GM23248 (cell line): ENCODE data around the gene SUPT5H. TPM values are rescaled to one million over a fixed set of nuclear protein-coding genes. Genes with fewer than 3 reads are reported as not detected.

Source experiments
- DNase-seq: peaks from one replicate; pipeline ENCODE4 v3.0.0-alpha.2; 2015
- H2AFZ ChIP-seq: fragments of 200-600 bp; sonication (generic); 2 replicates; pipeline ENCODE4 v1.6.1; 2016; ENCODE audit warnings: antibody characterized with exemption
- H3F3A ChIP-seq: fragments of 200-600 bp; sonication (generic); 2 replicates; pipeline ENCODE4 v1.6.1; 2016; ENCODE audit warnings: mild to moderate bottlenecking, antibody characterized with exemption, mixed run types; ENCODE audit not compliant: insufficient read depth
- H3K27ac ChIP-seq: fragments of 200-600 bp; sonication (generic); 2 replicates; pipeline ENCODE4 v1.5.1; 2016; ENCODE audit warnings: mild to moderate bottlenecking
- H3K27me3 ChIP-seq: fragments of 200-600 bp; sonication (generic); replicated peaks from 2 replicates; pipeline ENCODE4 v1.6.1; 2016; ENCODE audit warnings: mild to moderate bottlenecking; ENCODE audit not compliant: insufficient read depth
- H3K36me3 ChIP-seq: fragments of 200-600 bp; sonication (generic); 2 replicates; pipeline ENCODE4 v1.6.1; 2016; ENCODE audit warnings: low read depth, mild to moderate bottlenecking
- H3K4me1 ChIP-seq: fragments of 200-600 bp; sonication (generic); 2 replicates; pipeline ENCODE4 v1.6.1; 2016; ENCODE audit warnings: mild to moderate bottlenecking; ENCODE audit not compliant: insufficient read depth
- H3K4me2 ChIP-seq: fragments of 200-600 bp; sonication (generic); one replicate; pipeline ENCODE4 v1.6.1; 2016; ENCODE audit warnings: mild to moderate bottlenecking; ENCODE audit not compliant: unreplicated experiment
- H3K4me3 ChIP-seq: fragments of 200-600 bp; sonication (generic); 2 replicates; pipeline ENCODE4 v1.5.1; 2016; ENCODE audit warnings: mild to moderate bottlenecking
- H3K79me2 ChIP-seq: fragments of 200-600 bp; sonication (generic); 2 replicates; pipeline ENCODE4 v1.6.1; 2016; ENCODE audit warnings: mild to moderate bottlenecking; ENCODE audit not compliant: insufficient read depth
- H3K9ac ChIP-seq: fragments of 200-600 bp; sonication (generic); 2 replicates; pipeline ENCODE4 v1.6.1; 2016; ENCODE audit warnings: mild to moderate bottlenecking
- H3K9me2 ChIP-seq: fragments of 200-600 bp; sonication (generic); 2 replicates; pipeline ENCODE4 v1.6.1; 2016; ENCODE audit warnings: mixed run types, mild to moderate bottlenecking, moderate library complexity; ENCODE audit not compliant: insufficient read depth
- H3K9me3 ChIP-seq: fragments of 200-600 bp; sonication (generic); one replicate; pipeline ENCODE4 v1.6.1; 2017; ENCODE audit warnings: low read depth
- H4K20me1 ChIP-seq: fragments of 200-600 bp; sonication (generic); 2 replicates; pipeline ENCODE4 v1.6.0; 2016; ENCODE audit not compliant: insufficient read depth
- EZH2 ChIP-seq: fragments of 200-600 bp; sonication (generic); IDR thresholded peaks from 2 replicates; pipeline ENCODE4 v1.6.1; 2018; ENCODE audit warnings: antibody characterized with exemption, mild to moderate bottlenecking; ENCODE audit not compliant: insufficient read depth, poor library complexity, severe bottlenecking
- EZH2phosphoT487 ChIP-seq: fragments of 200-600 bp; sonication (generic); IDR thresholded peaks from 2 replicates; pipeline ENCODE4 v1.6.1; 2018; ENCODE audit warnings: antibody characterized with exemption, moderate library complexity, mild to moderate bottlenecking, low read depth; ENCODE audit not compliant: insufficient read depth
- WGBS, 2 experiments: methylation state at CpG; one replicate each; pipeline ENCODE4 v1.1.6; 2015 to 2017; ENCODE audit warnings: low lambda C conversion rate in 2 of 2, low coverage in 1 of 2; ENCODE audit errors: missing lambda C conversion rate in 2 of 2; 5-methylcytosine and 5-hydroxymethylcytosine counted together
- in situ Hi-C: fragments of 300-500 bp; cut with MboI; formaldehyde crosslinking; loops from 2 replicates; pipeline ENCODE4 v1.15.0; 2020
- polyA plus RNA-seq: library from polyadenylated mRNA; unstranded; fragments of >200 nt; fragmentation: Nextera tagmentation; extraction: Ambion mirVana; gene quantifications from 2 replicates; pipeline ENCODE4 v1.2.1, GENCODE V29; 2016
- total RNA-seq: library from RNA; depleted of rRNA; stranded (reverse); fragments of >200 nt; shearing (Covaris generic); gene quantifications from 2 replicates; pipeline ENCODE4 v1.2.3, GENCODE V29; 2014

SUPT5H gene
- total and polyA plus RNA-seq, 2 experiments from 2014 or later, result 76.5 to 125 TPM

- in situ Hi-C loops, result no loop called here
- H3K36me3 ChIP-seq, result peaks cover 6% of the 10 kb centered on the region; the same call in 1 of the 2 replicates
- WGBS, 2 experiments, result 94 to 97% methylated on average over 26 to 30 of the region's 30 CpGs
These were observed 27.8 kb upstream of the SUPT5H start for GRCh38 chr19:39417463-39418181.

GRCh38 chr19:39419003-39419402 lies 26.4 kb upstream of the SUPT5H start:
- TF ChIP-seq EZH2phosphoT487 (no peak), EZH2 (no peak)
- no peak overlapping the region for H2AFZ ChIP-seq
- H3K9me3 ChIP-seq, result no peaks in the 10 kb centered on the region
- H3K9ac ChIP-seq, result no peak overlapping the region
- WGBS, 2 experiments, result 84 to 87% methylated on average over 9 of the region's 9 CpGs
- H4K20me1 ChIP-seq, result no peaks in the 10 kb centered on the region
- H3K4me1 ChIP-seq, result no peaks in the 10 kb centered on the region
- no peaks in the 10 kb centered on the region for H3K9me2 ChIP-seq
- no peaks in the 10 kb centered on the region for H3F3A ChIP-seq
- H3K36me3 ChIP-seq, result peaks cover 6% of the 10 kb centered on the region; the same call in 1 of the 2 replicates
- H3K4me2 ChIP-seq, result no peak overlapping the region
- H3K27ac ChIP-seq, result no peak overlapping the region
- H3K27me3 ChIP-seq, result no peaks in the 10 kb centered on the region
- in situ Hi-C loops, result no loop called here
- DNase-seq, result no peak
- no peak overlapping the region for H3K4me3 ChIP-seq
- H3K79me2 ChIP-seq, result peaks cover 22% of the 10 kb centered on the region

More at GRCh38 chr19:39417463-39418181, 27.8 kb upstream of the SUPT5H start:
- no peak for DNase-seq
- Histone ChIP-seq H3K4me1 (no peaks in the 10 kb centered on the region), H3K27ac (no peak overlapping the region), H3K9ac (no peak overlapping the region), H2AFZ (no peak overlapping the region), H3K4me3 (no peak overlapping the region), H3K4me2 (no peak overlapping the region), H3F3A (no peaks in the 10 kb centered on the region), H3K79me2 (peaks cover 34% of the 10 kb centered on the region), H3K27me3 (no peaks in the 10 kb centered on the region), H3K9me3 (no peaks in the 10 kb centered on the region), H4K20me1 (no peaks in the 10 kb centered on the region), H3K9me2 (no peaks in the 10 kb centered on the region)
- TF ChIP-seq EZH2phosphoT487 (no peak), EZH2 (no peak)

- Histone ChIP-seq H3K4me1 (no peaks in the 10 kb centered on the region), H3K9ac (no peak overlapping the region), H3K36me3 (peaks cover 6% of the 10 kb centered on the region; the same call in 1 of the 2 replicates), H3K27me3 (no peaks in the 10 kb centered on the region), H3K27ac (no peak overlapping the region), H3K9me2 (no peaks in the 10 kb centered on the region), H3K79me2 (peaks cover 5% of the 10 kb centered on the region), H2AFZ (no peak overlapping the region), H3F3A (peaks cover 6% of the 10 kb centered on the region; the same call in 1 of the 2 replicates), H4K20me1 (no peaks in the 10 kb centered on the region), H3K4me3 (no peak overlapping the region), H3K4me2 (no peak overlapping the region), H3K9me3 (no peaks in the 10 kb centered on the region)
- TF ChIP-seq EZH2phosphoT487 (no peak), EZH2 (no peak)
- in situ Hi-C loops, result no loop called here
- WGBS, 2 experiments, result 94 to 98% methylated on average over 9 to 15 of the region's 15 CpGs
- DNase-seq, result no peak
These were observed 24.6 kb upstream of the SUPT5H start for GRCh38 chr19:39420769-39421168.

- no peaks in the 10 kb centered on the region for H3K9me3 ChIP-seq
- H3K27ac ChIP-seq, result no peak overlapping the region
- H4K20me1 ChIP-seq, result no peaks in the 10 kb centered on the region
- no peak overlapping the region for H3K4me2 ChIP-seq
- H3K9ac ChIP-seq, result no peak overlapping the region
- no peaks in the 10 kb centered on the region for H3K27me3 ChIP-seq
- peaks cover 16% of the 10 kb centered on the region; the same call in 1 of the 2 replicates for H3F3A ChIP-seq
- H3K36me3 ChIP-seq, result peaks cover 6% of the 10 kb centered on the region; the same call in 1 of the 2 replicates
- TF ChIP-seq EZH2 (no peak), EZH2phosphoT487 (no peak)
- no peak overlapping the region for H2AFZ ChIP-seq
- no peaks in the 10 kb centered on the region; the same call in 1 of the 2 replicates for H3K79me2 ChIP-seq
- 82 to 83% methylated on average over 5 of the region's 5 CpGs for WGBS, 2 experiments
- in situ Hi-C loops, result no loop called here
- DNase-seq, result no peak
- no peaks in the 10 kb centered on the region for H3K4me1 ChIP-seq
- no peaks in the 10 kb centered on the region for H3K9me2 ChIP-seq
- no peak overlapping the region for H3K4me3 ChIP-seq
These were observed 23.4 kb upstream of the SUPT5H start for GRCh38 chr19:39422020-39422419.
